Heart left ventricle (tissue), 13 donors: ENCODE data around the gene RCL1.

Experiments
- CTCF ChIP-seq, 12 donors: fragments of 200-600 bp; sonication (generic) in 4 of 12; IDR thresholded peaks; one replicate each; pipeline versions ENCODE4 v1.5.0 to v1.8.0; 2018 to 2022; ENCODE audit warnings: antibody characterized with exemption in 12 of 12, mild to moderate bottlenecking in 5 of 12
- POLR2A ChIP-seq, 2 donors: fragments of 450-650 bp; IDR thresholded peaks; one replicate each; pipeline ENCODE4 v1.6.1; 2017; ENCODE audit warnings: antibody characterized with exemption in 2 of 2, mild to moderate bottlenecking in 2 of 2, moderate library complexity in 2 of 2
- donor health status: ischemic (EF 13 %, LVEDD 7.1; RV severe dilation, severe dysfunction).
- donor health status: DM: no; HTN: yes; CAD: no.
- donor health status: DM: no; HTN: no; CAD: no.
- donor health status: ischemic (EF 25% LVEDD 6.9; RV normal size, moderate dysfunction).
- donor health status: ischemic (EF 25% LVEDD 5.7; RV mildly dilated, moderate dysfunction).
- donor health status: ischemic (EF 35%, LVEDD 5.7; RV mildly dilated, moderate dysfunction).
- donor health status: nonischemic (EF 11% LVEDD 7.7; RV severe dilation, severe dysfunction).
- donor health status: DM: yes; HTN: yes; CAD: no.
- donor health status: PGD.
- donor health status: ischemic (EF 29% LVEDD 5.4; RV normal size, mild dysfunction).
- donor health status: nonischemic (EF 23%, LVEDD 6.1; RV moderate dilation, normal function).

DNA sequence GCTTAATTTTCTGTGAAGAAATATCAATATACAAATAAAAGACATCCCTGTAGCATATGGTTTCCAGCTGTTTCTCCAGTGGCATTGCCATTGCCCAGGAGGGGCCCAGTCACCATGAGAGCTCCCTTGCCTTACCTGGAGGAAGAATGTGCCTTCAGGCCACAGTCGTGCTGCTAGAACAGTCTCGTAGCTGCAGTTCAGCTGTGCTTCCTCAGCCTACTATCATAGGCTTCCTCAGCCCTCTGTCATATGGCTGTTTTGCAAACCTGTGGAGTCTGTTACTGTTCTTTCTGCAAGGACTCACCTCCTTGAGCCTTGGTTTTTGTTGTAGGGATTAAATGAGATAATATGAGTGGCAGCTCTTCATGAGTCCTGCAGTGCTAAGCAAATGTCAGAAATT, 67.6 kb downstream of the RCL1 start:
- TF ChIP-seq CTCF (IDR thresholded peaks at IDR 0.05) (no peak), POLR2A (IDR thresholded peaks at IDR 0.05) (no peak)
